ENCODE data around the gene ZBTB40.

- TF ChIP-seq EZH2 (IDR thresholded peaks at IDR 0.05; ENCODE audit: borderline replicate concordance, low read length) (no peak), CTCF (IDR thresholded peaks at IDR 0.05; ENCODE audit: low read length) (no peak)
These were observed 8.3 kb upstream of the ZBTB40 start for GRCh38 chr1:22443332-22443731.

Data from OCI-LY1 (cell line).